Glutamatergic neuron (in vitro differentiated cells): ENCODE measurements around the gene DGKI. TPM values are rescaled to one million over a fixed set of nuclear protein-coding genes. Genes with fewer than 3 reads are reported as not detected.

Source experiments
- DNase-seq: peaks from one replicate; pipeline ENCODE4 v3.0.0; 2022
- H3K27ac Mint-ChIP-seq: one replicate; pipeline ENCODE4 v1.8.0; 2020; ENCODE audit warnings: mild to moderate bottlenecking, mixed read lengths, inconsistent platforms; ENCODE audit not compliant: unreplicated experiment
- H3K27me3 Mint-ChIP-seq: one replicate; pipeline ENCODE4 v1.8.0; 2020; ENCODE audit warnings: mild to moderate bottlenecking, moderate library complexity, mixed read lengths, inconsistent platforms; ENCODE audit not compliant: unreplicated experiment
- H3K36me3 Mint-ChIP-seq: one replicate; pipeline ENCODE4 v1.8.0; 2020; ENCODE audit warnings: mild to moderate bottlenecking, mixed read lengths, inconsistent platforms; ENCODE audit not compliant: unreplicated experiment
- H3K4me1 Mint-ChIP-seq: one replicate; pipeline ENCODE4 v1.8.0; 2020; ENCODE audit warnings: mild to moderate bottlenecking, low read depth, mixed read lengths, inconsistent platforms; ENCODE audit not compliant: unreplicated experiment
- H3K4me3 Mint-ChIP-seq: one replicate; pipeline ENCODE4 v1.8.0; 2020; ENCODE audit warnings: mild to moderate bottlenecking, mixed read lengths, inconsistent platforms; ENCODE audit not compliant: unreplicated experiment
- H3K9me3 Mint-ChIP-seq: one replicate; pipeline ENCODE4 v1.8.0; 2020; ENCODE audit warnings: mild to moderate bottlenecking, moderate library complexity, mixed read lengths, inconsistent platforms; ENCODE audit not compliant: unreplicated experiment
- CTCF ChIP-seq: fragments of 200-600 bp; sonication (generic); IDR thresholded peaks from one replicate; pipeline ENCODE4 v1.5.0; 2021; ENCODE audit not compliant: partially characterized antibody, unreplicated experiment
- total RNA-seq: library from RNA; stranded (reverse); fragmentation: NEBNext Ultra II Directional; extraction: Animal tissue kit (Norgen Biotek cat#: 25700); gene quantifications from one replicate; pipeline ENCODE4 v1.2.1, GENCODE V29; 2021; ENCODE audit not compliant: unreplicated experiment

Gene DGKI
- total RNA-seq, 1 donor from 2014 or later = 19.4 TPM

GRCh38 chr7:137890449-137890921 is 43.7 kb upstream of the DGKI start:
- H3K4me3 Mint-ChIP-seq = peak overlapping the region; percentile 69
- no peak for TF ChIP-seq CTCF
- H3K4me1 Mint-ChIP-seq = peaks cover 32% of the 10 kb centered on the region
- H3K9me3 Mint-ChIP-seq = peaks cover 9% of the 10 kb centered on the region
- DNase-seq = no peak
- H3K27ac Mint-ChIP-seq = peak overlapping the region; percentile 95
- peaks cover 7% of the 10 kb centered on the region for H3K27me3 Mint-ChIP-seq
- peaks cover 5% of the 10 kb centered on the region for H3K36me3 Mint-ChIP-seq

- Mint-ChIP-seq H3K9me3 (peaks cover 10% of the 10 kb centered on the region), H3K4me3 (peak overlapping the region; percentile 21), H3K27me3 (peaks cover 11% of the 10 kb centered on the region), H3K4me1 (peaks cover 26% of the 10 kb centered on the region), H3K36me3 (no peaks in the 10 kb centered on the region), H3K27ac (peak overlapping the region; percentile 71)
- DNase-seq = no peak
- no peak for TF ChIP-seq CTCF
Observed at GRCh38 chr7:137888241-137888640, 41.5 kb upstream of the DGKI start.

GRCh38 chr7:137886746-137887145 is 40.0 kb upstream of the DGKI start:
- TF ChIP-seq CTCF = no peak
- no peak for DNase-seq
- Mint-ChIP-seq H3K9me3 (peaks cover 7% of the 10 kb centered on the region), H3K4me3 (no peak overlapping the region), H3K27ac (peak overlapping the region; percentile 46), H3K36me3 (peaks cover 6% of the 10 kb centered on the region), H3K4me1 (peaks cover 26% of the 10 kb centered on the region), H3K27me3 (peaks cover 11% of the 10 kb centered on the region)

GRCh38 chr7:137886281-137886680 is 39.5 kb upstream of the DGKI start:
- peaks cover 7% of the 10 kb centered on the region for H3K9me3 Mint-ChIP-seq
- no peak for DNase-seq
- peaks cover 26% of the 10 kb centered on the region for H3K4me1 Mint-ChIP-seq
- TF ChIP-seq CTCF = no peak
- peaks cover 11% of the 10 kb centered on the region for H3K27me3 Mint-ChIP-seq
- H3K27ac Mint-ChIP-seq = peak overlapping the region; percentile 74
- H3K36me3 Mint-ChIP-seq = peaks cover 9% of the 10 kb centered on the region
- peak overlapping the region; percentile 5 for H3K4me3 Mint-ChIP-seq

GRCh38 chr7:137885678-137886077 is 38.9 kb upstream of the DGKI start:
- Mint-ChIP-seq H3K4me3 (peak overlapping the region; percentile 5), H3K36me3 (peaks cover 9% of the 10 kb centered on the region), H3K27ac (peak overlapping the region; percentile 74)

More at GRCh38 chr7:137885678-137886077, 38.9 kb upstream of the DGKI start:
- Mint-ChIP-seq H3K4me1 (peaks cover 25% of the 10 kb centered on the region), H3K9me3 (peaks cover 7% of the 10 kb centered on the region), H3K27me3 (peaks cover 11% of the 10 kb centered on the region)
- no peak for DNase-seq
- TF ChIP-seq CTCF = no peak
